ENCODE results near the gene MAP7D2. TPM values are rescaled to one million over a fixed set of nuclear protein-coding genes. Genes with fewer than 3 reads are reported as not detected.

MAP7D2 gene
- total and polyA plus RNA-seq, 2 of the 13 experiments (the other 11 are each of a cell fraction or from before 2014, with no cell fraction given): 9.6 to 10.5 TPM

GRCh38 chrX:20007962-20008622, 108.6 kb downstream of the MAP7D2 start:
- intact Hi-C loops (cut with micrococcal nuclease; ENCODE audit: unreplicated experiment) (no loop called here), in situ Hi-C loops (cut with HindIII; ENCODE audit: extremely low pct_ligation_motif_present, low pct_unique_long_range_greater_than_20kb) (no loop called here)
- Histone ChIP-seq H3K27me3 (ENCODE audit: control insufficient read depth in 1 of 2, insufficient read depth in 2 of 2, low read length in 2 of 2) (no peaks in the 10 kb centered on the region), H3K4me1 (ENCODE audit: insufficient read depth, low read length) (no peaks in the 10 kb centered on the region), H4K20me1 (ENCODE audit: insufficient read depth, low read length) (no peaks in the 10 kb centered on the region), H2AFZ (ENCODE audit: low read length) (no peak overlapping the region), H3K9ac (ENCODE audit: insufficient read depth, low read depth, low read length) (no peak overlapping the region), H3K9me3 (ENCODE audit: low read length) (no peaks in the 10 kb centered on the region), H3K27ac (ENCODE audit: extremely low read length, insufficient read depth, low read length) (no peak overlapping the region), H3K36me3 (replicated peaks in 1 of 2; ENCODE audit: control insufficient read depth in 1 of 2, insufficient read depth in 2 of 2, low read length in 2 of 2) (peaks cover 0 to 4% of the 10 kb centered on the region in 2 experiments; a peak in 1 of 5 replicates), H3K79me2 (ENCODE audit: insufficient read depth, low read length) (no peaks in the 10 kb centered on the region), H3K4me2 (ENCODE audit: low read depth, low read length) (no peak overlapping the region), H3K4me3 (replicated peaks in 1 of 3; ENCODE audit: insufficient read depth in 1 of 3, low read depth in 2 of 3, low read length in 3 of 3) (no peak overlapping the region)
- FAIRE-seq: no peak
- 100% methylated on average over 3 of the region's 7 CpGs for WGBS (ENCODE audit: low lambda C conversion rate)
- POLR2A ChIA-PET: no interaction called here
- no TSS peak for BruUV-seq (replicated peaks)
- ATAC-seq: no peak
- CTCF ChIA-PET (ENCODE audit: low intra/inter-chr PET ratio, low total read pairs): no interaction called here
- no peak for TF ChIP-seq REL (CRISPR knock-in tag; conservative IDR thresholded peaks at IDR 0.05)
- TF ChIP-seq CC2D1A (CRISPR knock-in tag; IDR thresholded peaks at IDR 0.05): no peak
- no peak for DNase-seq (ENCODE audit: low spot score)

- H2AFZ ChIP-seq (ENCODE audit: low read length): no peak overlapping the region
- no peaks in the 10 kb centered on the region; a peak in 1 of 5 replicates for H3K36me3 ChIP-seq (replicated peaks in 1 of 2; ENCODE audit: control insufficient read depth in 1 of 2, insufficient read depth in 2 of 2, low read length in 2 of 2)
- H3K4me3 ChIP-seq (replicated peaks in 1 of 3; ENCODE audit: insufficient read depth in 1 of 3, low read depth in 2 of 3, low read length in 3 of 3): no peak overlapping the region
- BruUV-seq (replicated peaks): no TSS peak
- CTCF ChIA-PET (ENCODE audit: low intra/inter-chr PET ratio, low total read pairs): no interaction called here
- H3K9me3 ChIP-seq (ENCODE audit: low read length): no peaks in the 10 kb centered on the region
- FAIRE-seq (no peak), DNase-seq (ENCODE audit: low spot score) (no peak), ATAC-seq (no peak)
- H3K9ac ChIP-seq (ENCODE audit: insufficient read depth, low read depth, low read length): no peak overlapping the region
- H3K79me2 ChIP-seq (ENCODE audit: insufficient read depth, low read length): no peaks in the 10 kb centered on the region
- in situ Hi-C loops (cut with HindIII; ENCODE audit: extremely low pct_ligation_motif_present, low pct_unique_long_range_greater_than_20kb) (no loop called here), intact Hi-C loops (cut with micrococcal nuclease; ENCODE audit: unreplicated experiment) (no loop called here)
- no peak overlapping the region for H3K4me2 ChIP-seq (ENCODE audit: low read depth, low read length)
- H3K27me3 ChIP-seq (ENCODE audit: control insufficient read depth in 1 of 2, insufficient read depth in 2 of 2, low read length in 2 of 2): no peaks in the 10 kb centered on the region
- H4K20me1 ChIP-seq (ENCODE audit: insufficient read depth, low read length): no peaks in the 10 kb centered on the region
- H3K4me1 ChIP-seq (ENCODE audit: insufficient read depth, low read length): no peaks in the 10 kb centered on the region
- H3K27ac ChIP-seq (ENCODE audit: extremely low read length, insufficient read depth, low read length): no peak overlapping the region
- TF ChIP-seq ARNT (IDR thresholded peaks at IDR 0.05) (no peak), ZSCAN29 (CRISPR knock-in tag; conservative IDR thresholded peaks at IDR 0.05) (no peak)
- POLR2A ChIA-PET: no interaction called here
- WGBS (ENCODE audit: low lambda C conversion rate): 100% methylated on average over 2 of the region's 2 CpGs
Measured at GRCh38 chrX:20005883-20006282, 110.8 kb downstream of the MAP7D2 start.

Data from HepG2 (cell line).